ENCODE results near the gene IMP4. TPM values are rescaled to one million over a fixed set of nuclear protein-coding genes. Genes with fewer than 3 reads are reported as not detected.

IMP4 gene
- total RNA-seq, 4 donors from 2014 or later: 69.5 to 98.6 (median 94.4) TPM

DNA sequence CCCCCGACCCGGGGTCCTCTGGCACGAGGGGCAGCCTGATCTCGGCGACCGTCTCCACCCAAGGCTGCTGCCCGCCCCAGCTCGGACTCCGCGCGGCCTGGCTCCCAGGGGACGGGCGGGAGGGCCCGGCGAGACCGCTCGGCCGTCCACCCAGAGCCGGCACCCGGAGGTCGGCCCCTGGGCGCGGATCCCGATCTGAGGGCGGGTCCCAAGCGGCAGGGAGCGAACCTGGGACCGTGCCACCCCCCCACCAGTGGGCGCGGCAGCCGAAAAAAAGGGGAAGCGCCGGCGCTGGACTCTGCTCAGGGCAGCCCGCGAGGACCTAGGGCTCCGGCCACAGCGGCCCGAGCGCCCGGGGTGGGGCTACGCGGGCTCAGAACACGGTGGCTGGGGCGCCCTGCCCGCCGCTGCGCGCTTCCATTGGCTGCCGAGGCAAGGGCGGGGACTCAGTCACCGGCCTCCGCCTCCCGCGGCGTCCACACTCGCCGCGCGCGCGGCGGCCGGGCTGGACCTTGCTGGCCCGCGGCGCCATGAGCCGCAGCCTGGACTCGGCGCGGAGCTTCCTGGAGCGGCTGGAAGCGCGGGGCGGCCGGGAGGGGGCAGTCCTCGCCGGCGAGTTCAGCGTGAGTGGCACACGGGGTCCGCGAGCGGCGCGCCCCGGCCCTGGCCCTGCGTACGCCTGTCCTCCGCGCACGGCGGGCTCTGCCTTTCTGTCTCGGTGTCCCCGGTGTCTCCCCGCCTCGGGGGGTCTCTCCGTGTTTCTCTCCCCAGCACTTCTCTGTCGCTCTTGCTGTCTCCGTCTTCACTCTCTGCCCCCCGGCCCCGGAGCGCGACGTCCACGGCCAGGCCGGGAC lies 13.1 kb downstream of the IMP4 start, which contains the start of gene PTPN18:
Gene PTPN18 (plus strand): TSS at position 479 of the 854 bp plus-strand sequence. CDS start 52 bp downstream, at position 531.
- peak within 1 kb of the TSS; percentile 62 to 83 (median 71) for H3K27ac ChIP-seq
- TF ChIP-seq, protein P1, sequence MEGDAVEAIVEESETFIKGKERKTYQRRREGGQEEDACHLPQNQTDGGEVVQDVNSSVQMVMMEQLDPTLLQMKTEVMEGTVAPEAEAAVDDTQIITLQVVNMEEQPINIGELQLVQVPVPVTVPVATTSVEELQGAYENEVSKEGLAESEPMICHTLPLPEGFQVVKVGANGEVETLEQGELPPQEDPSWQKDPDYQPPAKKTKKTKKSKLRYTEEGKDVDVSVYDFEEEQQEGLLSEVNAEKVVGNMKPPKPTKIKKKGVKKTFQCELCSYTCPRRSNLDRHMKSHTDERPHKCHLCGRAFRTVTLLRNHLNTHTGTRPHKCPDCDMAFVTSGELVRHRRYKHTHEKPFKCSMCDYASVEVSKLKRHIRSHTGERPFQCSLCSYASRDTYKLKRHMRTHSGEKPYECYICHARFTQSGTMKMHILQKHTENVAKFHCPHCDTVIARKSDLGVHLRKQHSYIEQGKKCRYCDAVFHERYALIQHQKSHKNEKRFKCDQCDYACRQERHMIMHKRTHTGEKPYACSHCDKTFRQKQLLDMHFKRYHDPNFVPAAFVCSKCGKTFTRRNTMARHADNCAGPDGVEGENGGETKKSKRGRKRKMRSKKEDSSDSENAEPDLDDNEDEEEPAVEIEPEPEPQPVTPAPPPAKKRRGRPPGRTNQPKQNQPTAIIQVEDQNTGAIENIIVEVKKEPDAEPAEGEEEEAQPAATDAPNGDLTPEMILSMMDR (IDR thresholded peaks at IDR 0.05): peak in 5 of 6 experiments; percentile 10 to 62 (median 49)
- TF ChIP-seq POLR2A (IDR thresholded peaks at IDR 0.05): peak; percentile 11 to 90
- intact Hi-C loops (cut with DNase I): no loop called here
- DNase-seq: peak; percentile 91 to 92
- no peaks in the 10 kb centered on the region for H3K36me3 ChIP-seq
- H3K27me3 ChIP-seq: no peaks in the 10 kb centered on the region
- no peaks in the 10 kb centered on the region for H3K9me3 ChIP-seq
- 0 to 2% methylated on average over 10 to 46 of the region's 107 CpGs for WGBS, 2 donors
- peaks cover 10 to 35% of the 10 kb centered on the region in 2 donors for H3K4me1 ChIP-seq
- H3K4me3 ChIP-seq (replicated peaks in 1 of 3): peak within 1 kb of the TSS; percentile 45 to 80 (median 62)

DNA sequence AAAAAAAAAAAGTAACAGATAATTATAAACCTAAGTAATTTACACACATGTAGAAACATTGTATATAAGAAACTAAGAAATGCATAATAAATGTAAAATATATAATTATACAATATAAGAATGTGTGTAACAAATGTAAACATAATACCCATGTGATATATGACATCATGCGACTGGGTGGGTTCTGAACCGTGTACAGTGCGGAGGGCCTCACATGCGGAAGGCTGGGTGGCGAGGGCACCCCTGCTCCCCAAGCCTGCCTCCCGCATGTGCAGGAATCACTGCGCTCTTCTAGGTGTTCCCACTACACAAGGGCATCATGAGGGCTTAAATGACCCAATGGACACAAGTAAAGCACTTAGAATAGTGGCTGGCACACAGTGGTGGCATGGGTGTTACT lies 15.2 kb downstream of the IMP4 start:
- TF ChIP-seq, protein P1 (IDR thresholded peaks at IDR 0.05): no peak
- no peak for TF ChIP-seq POLR2A (IDR thresholded peaks at IDR 0.05)
- intact Hi-C loops (cut with DNase I): no loop called here
- Histone ChIP-seq H3K4me1 (peaks cover 10 to 24% of the 10 kb centered on the region in 2 donors), H3K4me3 (replicated peaks in 1 of 3) (no peak overlapping the region), H3K27ac (no peak overlapping the region), H3K27me3 (no peaks in the 10 kb centered on the region), H3K36me3 (no peaks in the 10 kb centered on the region), H3K9me3 (no peaks in the 10 kb centered on the region)
- 94% methylated on average over 7 of the region's 7 CpGs for WGBS, 2 donors
- DNase-seq: no peak

DNA sequence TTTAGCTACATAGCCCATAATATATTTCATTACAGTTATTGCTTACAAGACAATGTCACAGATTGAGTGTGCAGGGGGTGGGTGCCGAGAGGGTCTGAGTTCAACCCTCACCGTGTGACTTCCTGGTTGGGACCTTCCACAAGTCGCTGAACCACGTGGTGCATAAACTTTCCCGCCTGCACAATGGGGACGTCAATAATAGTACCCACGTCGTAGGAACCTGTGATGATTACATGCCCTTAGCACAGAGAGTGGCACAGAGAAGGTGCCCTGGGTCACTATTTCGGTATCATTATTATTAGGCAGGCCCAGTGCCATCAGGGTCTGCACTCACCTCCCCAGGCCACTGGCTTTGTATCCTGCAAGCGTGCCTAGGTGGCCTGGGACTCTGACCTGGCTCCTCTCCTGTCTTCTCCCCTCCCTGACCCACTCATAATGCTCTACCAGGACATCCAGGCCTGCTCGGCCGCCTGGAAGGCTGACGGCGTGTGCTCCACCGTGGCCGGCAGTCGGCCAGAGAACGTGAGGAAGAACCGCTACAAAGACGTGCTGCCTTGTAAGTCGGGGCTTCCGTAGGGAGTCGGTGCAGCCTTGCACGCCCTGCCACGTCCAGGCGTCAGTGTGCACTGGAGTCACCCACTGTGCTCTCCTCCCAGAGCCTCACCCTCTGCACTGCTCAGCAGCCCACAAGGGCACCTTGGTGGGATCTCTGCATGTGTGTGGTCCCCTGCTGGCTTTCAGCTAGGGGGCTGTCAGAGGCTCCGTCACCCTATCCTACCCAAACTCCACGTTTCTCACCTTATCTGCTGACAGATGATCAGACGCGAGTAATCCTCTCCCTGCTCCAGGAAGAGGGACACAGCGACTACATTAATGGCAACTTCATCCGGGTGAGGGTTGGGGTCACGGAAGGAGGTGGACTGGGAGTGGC lies 16.0 kb downstream of the IMP4 start:
- Histone ChIP-seq H3K4me1 (peaks cover 10 to 23% of the 10 kb centered on the region in 2 donors), H3K4me3 (replicated peaks in 1 of 3) (no peak overlapping the region), H3K36me3 (no peaks in the 10 kb centered on the region), H3K27ac (no peak overlapping the region), H3K27me3 (no peaks in the 10 kb centered on the region), H3K9me3 (no peaks in the 10 kb centered on the region)
- 93 to 95% methylated on average over 33 of the region's 33 CpGs for WGBS, 2 donors
- TF ChIP-seq POLR2A (IDR thresholded peaks at IDR 0.05): no peak
- TF ChIP-seq, protein P1 (IDR thresholded peaks at IDR 0.05): no peak
- DNase-seq: no peak
- intact Hi-C loops (cut with DNase I): no loop called here

DNA sequence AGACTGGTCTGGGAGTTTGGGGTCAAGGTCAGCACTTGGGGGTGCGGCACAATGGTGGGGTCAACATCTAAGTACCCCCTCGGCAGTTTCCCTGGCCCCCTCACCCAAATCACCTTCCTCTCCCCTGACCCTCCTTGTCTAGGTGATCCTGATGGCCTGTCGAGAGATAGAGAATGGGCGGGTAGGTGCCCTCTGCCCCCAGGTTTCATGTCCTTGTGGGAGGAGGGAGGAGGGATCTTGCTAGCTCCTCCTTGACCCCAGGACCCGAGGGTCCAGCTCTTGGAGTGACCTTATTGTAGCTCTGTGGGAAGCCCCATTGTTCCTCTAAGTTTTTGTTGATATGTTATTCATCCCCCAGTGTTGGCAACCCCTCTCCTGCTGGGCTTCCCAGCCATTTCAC lies 16.8 kb downstream of the IMP4 start:
- intact Hi-C loops (cut with DNase I): no loop called here
- no peak overlapping the region for H3K4me3 ChIP-seq (replicated peaks in 1 of 3)
- peaks cover 10 to 17% of the 10 kb centered on the region in 2 donors for H3K4me1 ChIP-seq
- WGBS, 2 donors: 79 to 91% methylated on average over 5 of the region's 5 CpGs
- H3K27ac ChIP-seq: no peak overlapping the region
- H3K9me3 ChIP-seq: no peaks in the 10 kb centered on the region
- TF ChIP-seq POLR2A (IDR thresholded peaks at IDR 0.05): no peak
- TF ChIP-seq, protein P1 (IDR thresholded peaks at IDR 0.05): no peak
- DNase-seq: no peak
- no peaks in the 10 kb centered on the region for H3K36me3 ChIP-seq
- no peaks in the 10 kb centered on the region for H3K27me3 ChIP-seq
